IMR-90 (cell line): ENCODE measurements around the gene ACKR1. TPM values are rescaled to one million over a fixed set of nuclear protein-coding genes. Genes with fewer than 3 reads are reported as not detected.

Experiments used
- ATAC-seq: fragments of 200-7000 bp; cut with Tn5 transposase; 2 replicates; pipeline ENCODE4 v1.9.1; 2020; ENCODE audit warnings: low read depth, mild to moderate bottlenecking, moderate library complexity
- BruUV-seq: library from RNA; stranded (reverse); fragments of 400-500 nt; replicated peaks from 2 replicates; lab custom pipeline; 2021; lab: Mats Ljungman, UMichigan
- CTCF ChIA-PET: fragments of 300-600 bp; formaldehyde crosslinking; extraction: SDS; loops from one replicate; lab custom pipeline; 2021; ENCODE audit warnings: antibody characterized with exemption; lab: Yijun Ruan, JAX
- POLR2A ChIA-PET: fragments of 300-600 bp; sonication (Branson Sonifier 250); formaldehyde crosslinking; loops from one replicate; lab custom pipeline; 2022; ENCODE audit warnings: antibody characterized with exemption; ENCODE audit not compliant: unreplicated experiment; lab: Charles Lee
- DNase-seq: peaks from one replicate; pipeline ENCODE4 v3.0.0; 2013
- H2AFZ ChIP-seq: replicated peaks from 2 replicates; pipeline ENCODE3; 2013; ENCODE audit warnings: low read length, mild to moderate bottlenecking; ENCODE audit not compliant: poor library complexity
- H2AK5ac ChIP-seq: 2 replicates; pipeline ENCODE4 v1.6.1; 2013; ENCODE audit warnings: low read depth, low read length, inconsistent platforms
- H2AK9ac ChIP-seq: replicated peaks from 2 replicates; pipeline ENCODE3; 2013; ENCODE audit warnings: mild to moderate bottlenecking, low read depth, low read length, moderate library complexity; ENCODE audit not compliant: poor library complexity
- H2BK120ac ChIP-seq: 2 replicates; pipeline ENCODE4 v1.6.1; 2013; ENCODE audit warnings: low read depth, low read length, inconsistent platforms
- H2BK15ac ChIP-seq: 3 replicates; pipeline ENCODE4 v1.6.1; 2013; ENCODE audit warnings: low read depth, low read length, inconsistent platforms
- H2BK20ac ChIP-seq: 2 replicates; pipeline ENCODE4 v1.6.1; 2013; ENCODE audit warnings: low read depth, mild to moderate bottlenecking, inconsistent platforms, low read length, moderate library complexity
- H2BK5ac ChIP-seq: 2 replicates; pipeline ENCODE4 v1.6.1; 2013; ENCODE audit warnings: mild to moderate bottlenecking, low read depth, low read length, inconsistent platforms; ENCODE audit not compliant: poor library complexity, severe bottlenecking
- H3K14ac ChIP-seq: replicated peaks from 2 replicates; pipeline ENCODE4 v1.6.1; 2013; ENCODE audit warnings: low read depth, low read length, inconsistent platforms
- H3K18ac ChIP-seq: 2 replicates; pipeline ENCODE4 v1.6.1; 2013; ENCODE audit warnings: low read depth, low read length, control low read depth
- H3K23ac ChIP-seq: 2 replicates; pipeline ENCODE4 v1.6.1; 2013; ENCODE audit warnings: low read depth, low read length, inconsistent platforms
- H3K27ac ChIP-seq: 2 replicates; pipeline ENCODE4 v1.5.1; 2013; ENCODE audit warnings: mild to moderate bottlenecking, control low read depth, low read length; ENCODE audit not compliant: insufficient read depth
- H3K27me3 ChIP-seq: 2 replicates; pipeline ENCODE4 v1.6.1; 2013; ENCODE audit warnings: low read length; ENCODE audit not compliant: control insufficient read depth, insufficient read depth
- H3K36me3 ChIP-seq: 2 replicates; pipeline ENCODE4 v1.6.1; 2013; ENCODE audit warnings: low read length, mixed read lengths; ENCODE audit not compliant: control insufficient read depth, insufficient read depth
- H3K4ac ChIP-seq: 2 replicates; pipeline ENCODE4 v1.6.1; 2013; ENCODE audit warnings: low read depth, low read length, inconsistent platforms
- H3K4me1 ChIP-seq: 2 replicates; pipeline ENCODE4 v1.6.1; 2013; ENCODE audit warnings: low read length, mixed read lengths; ENCODE audit not compliant: control insufficient read depth, insufficient read depth
- H3K4me2 ChIP-seq: 2 replicates; pipeline ENCODE4 v1.6.1; 2013; ENCODE audit warnings: low read depth, mild to moderate bottlenecking, control low read depth, low read length, moderate library complexity
- H3K4me3 ChIP-seq: 2 replicates; pipeline ENCODE4 v1.5.1; 2013; ENCODE audit warnings: low read depth, mild to moderate bottlenecking, control low read depth, low read length, moderate library complexity; ENCODE audit not compliant: insufficient read depth
- H3K56ac ChIP-seq: 2 replicates; pipeline ENCODE4 v1.6.1; 2013; ENCODE audit warnings: low read length, inconsistent platforms; ENCODE audit not compliant: insufficient read depth; ENCODE audit errors: extremely low read depth
- H3K79me1 ChIP-seq, 2 experiments: 2 replicates each; pipeline ENCODE4 v1.6.1; 2013; ENCODE audit warnings: low read length in 2 of 2, inconsistent platforms in 1 of 2, low read depth in 1 of 2
- H3K9ac ChIP-seq: 2 replicates; pipeline ENCODE4 v1.6.1; 2013; ENCODE audit warnings: low read depth, low read length, control low read depth
- H3K9me1 ChIP-seq: 2 replicates; pipeline ENCODE4 v1.6.1; 2013; ENCODE audit warnings: low read length, inconsistent platforms; ENCODE audit not compliant: insufficient read depth
- H3K9me3 ChIP-seq: 2 replicates; pipeline ENCODE4 v1.6.1; 2013; ENCODE audit warnings: low read length; ENCODE audit not compliant: control insufficient read depth, insufficient read depth
- H4K20me1 ChIP-seq: 2 replicates; pipeline ENCODE4 v1.6.1; 2013; ENCODE audit warnings: low read length, inconsistent platforms; ENCODE audit not compliant: insufficient read depth
- H4K5ac ChIP-seq: 2 replicates; pipeline ENCODE4 v1.6.1; 2013; ENCODE audit warnings: mild to moderate bottlenecking, low read depth, low read length, control low read depth
- H4K8ac ChIP-seq, 2 experiments: 2 replicates each; pipeline ENCODE4 v1.6.1; 2013; ENCODE audit warnings: low read depth in 2 of 2, low read length in 2 of 2, control low read depth in 1 of 2, inconsistent platforms in 1 of 2
- H4K91ac ChIP-seq: 2 replicates; pipeline ENCODE4 v1.6.1; 2013; ENCODE audit warnings: low read depth, low read length, inconsistent platforms; ENCODE audit not compliant: insufficient read depth
- CHD1 ChIP-seq: IDR thresholded peaks from 2 replicates; pipeline ENCODE4 v1.6.1; 2012; ENCODE audit warnings: low read depth, low read length, improper control_type of control experiment
- FOS ChIP-seq: fragments of 150-350 bp; IDR thresholded peaks from 2 replicates; pipeline ENCODE4 v1.6.1; 2016; ENCODE audit warnings: low read depth, low read length
- MAFK ChIP-seq: IDR thresholded peaks from 2 replicates; pipeline ENCODE4 v1.6.1; 2012; ENCODE audit warnings: low read depth, low read length, improper control_type of control experiment
- MXI1 ChIP-seq: IDR thresholded peaks from 2 replicates; pipeline ENCODE4 v1.6.1; 2012; ENCODE audit warnings: low read depth, mild to moderate bottlenecking, low read length, moderate library complexity, borderline replicate concordance
- RAD21 ChIP-seq: IDR thresholded peaks from 2 replicates; pipeline ENCODE4 v1.6.1; 2012; ENCODE audit warnings: low read length, improper control_type of control experiment
- SMC3 ChIP-seq: fragments of 150-350 bp; IDR thresholded peaks from 2 replicates; pipeline ENCODE4 v1.6.1; 2016; ENCODE audit warnings: low read depth, mild to moderate bottlenecking, antibody characterized with exemption, low read length, moderate library complexity
- WGBS, 2 experiments: methylation state at CpG; one replicate each; pipeline versions ENCODE4 v1.1.5 to v1.1.7; 2013; ENCODE audit warnings: missing lambda C conversion rate in 2 of 2; ENCODE audit not compliant: insufficient read length in 1 of 2; ENCODE audit errors: extremely low coverage in 2 of 2; 5-methylcytosine and 5-hydroxymethylcytosine counted together
- dilution Hi-C: fragments of 300-500 bp; cut with HindIII; formaldehyde crosslinking; loops from one replicate; pipeline ENCODE4 v1.14.3; 2018; ENCODE audit warnings: low sequenced_read_pairs; ENCODE audit not compliant: unreplicated experiment
- in situ Hi-C: fragments of 300-500 bp; cut with MboI; formaldehyde crosslinking; loops from 3 replicates; pipeline ENCODE4 v1.14.3; 2019; ENCODE audit warnings: low sequenced_read_pairs, inconsistent platforms, mixed read lengths
- intact Hi-C: fragments of 100-400 bp; cut with micrococcal nuclease; formaldehyde crosslinking; loops from 2 replicates; pipeline ENCODE4 v1.10.0; 2022
- polyA plus RNA-seq, 3 experiments: library from polyadenylated mRNA; depleted of rRNA; stranded (reverse); fragments of >200 nt; gene quantifications; 2 replicates each; pipeline ENCODE4 v1.2.3, GENCODE V29; 2012; ENCODE audit warnings: low replicate concordance in 1 of 3
- total RNA-seq: library from RNA; depleted of rRNA; stranded (reverse); fragments of >200 nt; gene quantifications from 2 replicates; pipeline ENCODE4 v1.2.3, GENCODE V29; 2012
- TF ChIP-seq, protein P1 (sequence below): fragments of 150-350 bp; IDR thresholded peaks from 2 replicates; pipeline ENCODE4 v1.6.1; 2016; ENCODE audit warnings: low read depth, mild to moderate bottlenecking, low read length, moderate library complexity, borderline replicate concordance

ACKR1 gene
- total and polyA plus RNA-seq, 2 of the 4 experiments (the other 2 are of a cell fraction) = not detected

DNA sequence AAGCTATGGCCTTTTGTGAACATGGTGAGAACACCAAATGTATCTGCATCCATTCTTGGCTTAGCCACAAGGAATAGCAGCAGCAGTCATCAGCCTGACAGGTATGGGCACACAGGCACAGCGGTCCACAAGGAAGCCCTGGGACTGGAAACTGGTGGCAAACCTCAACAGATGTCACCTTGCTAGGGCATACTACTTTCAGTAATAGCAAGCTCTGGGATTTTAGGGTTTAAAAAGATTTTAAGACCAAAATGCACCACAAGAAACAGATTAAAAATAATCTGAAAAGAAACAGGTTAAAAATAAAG lies 43.0 kb upstream of the ACKR1 start:
- ATAC-seq = no peak
- TF ChIP-seq FOS (no peak), CHD1 (no peak), RAD21 (no peak), MXI1 (no peak), MAFK (no peak), SMC3 (no peak)
- TF ChIP-seq, protein P1, sequence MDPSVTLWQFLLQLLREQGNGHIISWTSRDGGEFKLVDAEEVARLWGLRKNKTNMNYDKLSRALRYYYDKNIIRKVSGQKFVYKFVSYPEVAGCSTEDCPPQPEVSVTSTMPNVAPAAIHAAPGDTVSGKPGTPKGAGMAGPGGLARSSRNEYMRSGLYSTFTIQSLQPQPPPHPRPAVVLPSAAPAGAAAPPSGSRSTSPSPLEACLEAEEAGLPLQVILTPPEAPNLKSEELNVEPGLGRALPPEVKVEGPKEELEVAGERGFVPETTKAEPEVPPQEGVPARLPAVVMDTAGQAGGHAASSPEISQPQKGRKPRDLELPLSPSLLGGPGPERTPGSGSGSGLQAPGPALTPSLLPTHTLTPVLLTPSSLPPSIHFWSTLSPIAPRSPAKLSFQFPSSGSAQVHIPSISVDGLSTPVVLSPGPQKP = no peak
- DNase-seq = no peak
- ChIA-PET CTCF (interaction anchor here (0.7 to 1.7 kb wide), 10 partner anchors 10 to 731 kb away, joined by 3 to 10 read pairs (median 3); no protein-coding TSS in a partner anchor), POLR2A (no interaction called here)
- BruUV-seq = no TSS peak
- WGBS, 2 experiments = no CpG with 5 or more reads among the region's 1 CpG
- intact Hi-C loops (loop anchor here (1.0 to 2.0 kb wide), 6 partner anchors 37 to 845 kb away; partner anchors contain the start of gene DUSP23), in situ Hi-C loops (loop anchor here (5.0 kb wide), 1 partner anchor 36 kb away; no protein-coding TSS in a partner anchor), dilution Hi-C loops (no loop called here)
- H2BK5ac ChIP-seq = no peak overlapping the region
- no peak overlapping the region for H4K8ac ChIP-seq
- no peak overlapping the region for H3K4ac ChIP-seq
- no peaks in the 10 kb centered on the region for H3K27me3 ChIP-seq
- no peak overlapping the region for H3K4me3 ChIP-seq
- H2AK5ac ChIP-seq = no peak overlapping the region
- no peak overlapping the region for H3K27ac ChIP-seq
- no peaks in the 10 kb centered on the region for H3K9me1 ChIP-seq
- peaks cover 2% of the 10 kb centered on the region; the same call in 1 of the 2 replicates for H3K4me1 ChIP-seq
- no peaks in the 10 kb centered on the region for H4K20me1 ChIP-seq
- no peak overlapping the region for H3K14ac ChIP-seq
- no peak overlapping the region for H3K9ac ChIP-seq
- no peak overlapping the region for H2BK120ac ChIP-seq
- H3K4me2 ChIP-seq = no peak overlapping the region; the same call in 1 of the 2 replicates
- H3K23ac ChIP-seq = no peak overlapping the region
- H3K56ac ChIP-seq = no peak overlapping the region
- H3K36me3 ChIP-seq = no peaks in the 10 kb centered on the region
- no peak overlapping the region for H4K5ac ChIP-seq
- H2AFZ ChIP-seq = no peak overlapping the region
- no peak overlapping the region for H2BK20ac ChIP-seq
- no peak overlapping the region for H4K91ac ChIP-seq
- no peaks in the 10 kb centered on the region for H3K79me1 ChIP-seq
- H2AK9ac ChIP-seq = no peak overlapping the region
- H3K9me3 ChIP-seq = no peaks in the 10 kb centered on the region
- H3K18ac ChIP-seq = no peak overlapping the region
- no peak overlapping the region for H2BK15ac ChIP-seq
